Urinary bladder (tissue), 4 donors: Measurements from ENCODE around the gene CCDC177. TPM values are rescaled to one million over a fixed set of nuclear protein-coding genes. Genes with fewer than 3 reads are reported as not detected.

Experiments
- DNase-seq: peaks from one replicate; pipeline ENCODE4 v3.0.0-alpha.2; 2015; ENCODE audit errors: extremely low spot score
- H3K27ac ChIP-seq: one replicate; pipeline ENCODE4 v1.5.1; 2013; ENCODE audit warnings: low read depth, mild to moderate bottlenecking, moderate library complexity
- H3K36me3 ChIP-seq: one replicate; pipeline ENCODE4 v1.6.1; 2013; ENCODE audit warnings: mild to moderate bottlenecking, moderate library complexity; ENCODE audit not compliant: insufficient read depth
- H3K4me1 ChIP-seq: one replicate; pipeline ENCODE4 v1.6.1; 2013; ENCODE audit warnings: mild to moderate bottlenecking, moderate library complexity; ENCODE audit not compliant: insufficient read depth
- H3K4me3 ChIP-seq: one replicate; pipeline ENCODE4 v1.5.1; 2013; ENCODE audit warnings: low read depth, low read length
- WGBS: extraction: QIAGEN DNeasy Blood & Tissue Kit; methylation state at CpG from one replicate; pipeline ENCODE4 v1.1.7; 2013; 5-methylcytosine and 5-hydroxymethylcytosine counted together
- polyA plus RNA-seq: library from polyadenylated mRNA; stranded (reverse); fragments of 200-250 nt; gene quantifications from one replicate; pipeline ENCODE4 v1.2.3, GENCODE V29; 2013
- total RNA-seq: library from RNA; depleted of rRNA; stranded (reverse); fragments of >200 nt; gene quantifications from one replicate; pipeline ENCODE4 v1.2.3, GENCODE V29; 2014
- donor health status: healthy with polysubstance abuse.
- donor health status: healthy.

The CCDC177 gene
- total and polyA plus RNA-seq, 2 donors = 0.05 TPM; not detected in 1

GRCh38 chr14:69586404-69586803 lies 11.7 kb upstream of the CCDC177 start:
- Histone ChIP-seq H3K4me1 (no peaks in the 10 kb centered on the region), H3K36me3 (no peaks in the 10 kb centered on the region), H3K27ac (no peak overlapping the region), H3K4me3 (no peak overlapping the region)
- no peak for DNase-seq
- WGBS = 72% methylated on average over 4 of the region's 4 CpGs

- DNase-seq = no peak
- no peak overlapping the region for H3K27ac ChIP-seq
- no peak overlapping the region for H3K4me3 ChIP-seq
- no peaks in the 10 kb centered on the region for H3K4me1 ChIP-seq
- H3K36me3 ChIP-seq = no peaks in the 10 kb centered on the region
- 98% methylated on average over 1 of the region's 1 CpG for WGBS
Measured at GRCh38 chr14:69584389-69584788, 9.7 kb upstream of the CCDC177 start.

GRCh38 chr14:69582829-69583228 lies 8.2 kb upstream of the CCDC177 start:
- Histone ChIP-seq H3K4me3 (no peak overlapping the region), H3K27ac (no peak overlapping the region), H3K36me3 (no peaks in the 10 kb centered on the region), H3K4me1 (no peaks in the 10 kb centered on the region)
- 93% methylated on average over 4 of the region's 4 CpGs for WGBS
- DNase-seq = no peak

- WGBS = 93% methylated on average over 1 of the region's 1 CpG
- Histone ChIP-seq H3K36me3 (no peaks in the 10 kb centered on the region), H3K4me1 (no peaks in the 10 kb centered on the region), H3K4me3 (no peak overlapping the region), H3K27ac (no peak overlapping the region)
- DNase-seq = no peak
Measured at GRCh38 chr14:69582212-69582611, 7.5 kb upstream of the CCDC177 start.

- Histone ChIP-seq H3K36me3 (no peaks in the 10 kb centered on the region), H3K4me3 (no peak overlapping the region), H3K27ac (no peak overlapping the region), H3K4me1 (no peaks in the 10 kb centered on the region)
- no peak for DNase-seq
- WGBS = 85% methylated on average over 7 of the region's 7 CpGs
Measured at GRCh38 chr14:69581316-69581935, 6.8 kb upstream of the CCDC177 start.

GRCh38 chr14:69580009-69580577 lies 5.4 kb upstream of the CCDC177 start:
- H3K36me3 ChIP-seq = no peaks in the 10 kb centered on the region
- no peak overlapping the region for H3K4me3 ChIP-seq
- DNase-seq = no peak
- WGBS = 40% methylated on average over 7 of the region's 7 CpGs
- no peak overlapping the region for H3K27ac ChIP-seq
- no peaks in the 10 kb centered on the region for H3K4me1 ChIP-seq

- H3K27ac ChIP-seq = no peak overlapping the region
- no peak overlapping the region for H3K4me3 ChIP-seq
- DNase-seq = no peak
- H3K4me1 ChIP-seq = no peaks in the 10 kb centered on the region
- WGBS = 84% methylated on average over 2 of the region's 2 CpGs
- H3K36me3 ChIP-seq = no peaks in the 10 kb centered on the region
Measured at GRCh38 chr14:69579476-69579875, 4.8 kb upstream of the CCDC177 start.

GRCh38 chr14:69574954-69575295 lies 254 bp upstream of the CCDC177 start:
- WGBS = 51% methylated on average over 5 of the region's 5 CpGs

GRCh38 chr14:69573831-69574262 lies 824 bp downstream of the CCDC177 start:
- no peak overlapping the region for H3K4me3 ChIP-seq
- no peaks in the 10 kb centered on the region for H3K4me1 ChIP-seq
- H3K27ac ChIP-seq = no peak overlapping the region
- no peak for DNase-seq
- 2% methylated on average over 15 of the region's 15 CpGs for WGBS
- no peaks in the 10 kb centered on the region for H3K36me3 ChIP-seq

More at GRCh38 chr14:69574954-69575295, 254 bp upstream of the CCDC177 start:
- Histone ChIP-seq H3K4me3 (no peak overlapping the region), H3K27ac (no peak overlapping the region), H3K36me3 (no peaks in the 10 kb centered on the region), H3K4me1 (no peaks in the 10 kb centered on the region)
- no peak for DNase-seq

- peak overlapping the region; percentile 13 for H3K4me3 ChIP-seq
- 14% methylated on average over 51 of the region's 51 CpGs for WGBS
Measured at GRCh38 chr14:69573205-69573830, 1.4 kb downstream of the CCDC177 start.

GRCh38 chr14:69572841-69573135 lies 1.9 kb downstream of the CCDC177 start:
- peak overlapping the region; percentile 13 for H3K4me3 ChIP-seq
- H3K36me3 ChIP-seq = no peaks in the 10 kb centered on the region
- H3K27ac ChIP-seq = no peak overlapping the region
- H3K4me1 ChIP-seq = no peaks in the 10 kb centered on the region
- no peak for DNase-seq
- 14% methylated on average over 40 of the region's 40 CpGs for WGBS

More at GRCh38 chr14:69573205-69573830, 1.4 kb downstream of the CCDC177 start:
- Histone ChIP-seq H3K36me3 (no peaks in the 10 kb centered on the region), H3K27ac (no peak overlapping the region), H3K4me1 (no peaks in the 10 kb centered on the region)
- DNase-seq = no peak

- Histone ChIP-seq H3K36me3 (no peaks in the 10 kb centered on the region), H3K4me1 (no peaks in the 10 kb centered on the region), H3K27ac (no peak overlapping the region), H3K4me3 (peak overlapping the region; percentile 45)
- no peak for DNase-seq
- WGBS = 5% methylated on average over 112 of the region's 112 CpGs
Measured at GRCh38 chr14:69572030-69572840, 2.4 kb downstream of the CCDC177 start.

- no peaks in the 10 kb centered on the region for H3K4me1 ChIP-seq
- no peaks in the 10 kb centered on the region for H3K36me3 ChIP-seq
- peak overlapping the region; percentile 45 for H3K4me3 ChIP-seq
- 15% methylated on average over 62 of the region's 62 CpGs for WGBS
- no peak for DNase-seq
- no peak overlapping the region for H3K27ac ChIP-seq
Measured at GRCh38 chr14:69571449-69572029, 3.1 kb downstream of the CCDC177 start.
